Caco-2 (cell line): ENCODE measurements around the gene HEPN1. TPM values are rescaled to one million over a fixed set of nuclear protein-coding genes. Genes with fewer than 3 reads are reported as not detected.

ENCODE experiments used
- BruUV-seq: library from RNA; stranded (reverse); fragments of 400-500 nt; replicated peaks from 2 replicates; lab custom pipeline; 2021; lab: Mats Ljungman, UMichigan
- CTCF ChIA-PET: fragments of 300-600 bp; sonication (Branson Sonifier 250); formaldehyde crosslinking; loops from one replicate; lab custom pipeline; 2022; ENCODE audit warnings: antibody characterized with exemption; lab: Charles Lee
- POLR2A ChIA-PET: fragments of 300-600 bp; sonication (Branson Sonifier 250); formaldehyde crosslinking; loops from one replicate; lab custom pipeline; 2022; ENCODE audit warnings: antibody characterized with exemption; lab: Charles Lee
- DNase-seq, 2 experiments: peaks; one replicate each; pipeline versions ENCODE4 v3.0.0 to v3.0.0-alpha.2; 2020 to 2022
- H3K27me3 ChIP-seq: replicated peaks from 2 replicates; pipeline ENCODE4 v1.6.0; 2011; ENCODE audit warnings: low read length; ENCODE audit not compliant: control insufficient read depth, insufficient read depth
- H3K36me3 ChIP-seq: 2 replicates; pipeline ENCODE4 v1.5.1; 2011; ENCODE audit warnings: low read length; ENCODE audit not compliant: control insufficient read depth, insufficient read depth
- H3K4me1 ChIP-seq: fragments of 250-450 bp; sonication (Bioruptor Pico); 2 replicates; pipeline ENCODE4 v1.5.1; 2020; ENCODE audit warnings: mild to moderate bottlenecking
- H3K4me3 ChIP-seq: 2 replicates; pipeline ENCODE4 v1.5.1; 2011; ENCODE audit warnings: low read depth, mild to moderate bottlenecking, control low read depth, low read length
- H3K9me3 ChIP-seq: fragments of 250-450 bp; sonication (Bioruptor Pico); 2 replicates; pipeline ENCODE4 v1.5.1; 2020; ENCODE audit warnings: mild to moderate bottlenecking, moderate library complexity
- H3K27ac Mint-ChIP-seq: one replicate; pipeline ENCODE4 v1.8.0; 2022; ENCODE audit warnings: mixed read lengths; ENCODE audit not compliant: unreplicated experiment
- H3K27me3 Mint-ChIP-seq: one replicate; pipeline ENCODE4 v1.8.0; 2022; ENCODE audit warnings: mixed read lengths; ENCODE audit not compliant: insufficient read depth, unreplicated experiment
- H3K36me3 Mint-ChIP-seq: one replicate; pipeline ENCODE4 v1.8.0; 2022; ENCODE audit warnings: mild to moderate bottlenecking, mixed read lengths; ENCODE audit not compliant: insufficient read depth, unreplicated experiment
- H3K4me1 Mint-ChIP-seq: one replicate; pipeline ENCODE4 v1.8.0; 2022; ENCODE audit warnings: low read depth, mixed read lengths; ENCODE audit not compliant: unreplicated experiment
- H3K4me3 Mint-ChIP-seq: one replicate; pipeline ENCODE4 v1.8.0; 2022; ENCODE audit warnings: mild to moderate bottlenecking, moderate library complexity, mixed read lengths; ENCODE audit not compliant: unreplicated experiment
- H3K9me3 Mint-ChIP-seq: one replicate; pipeline ENCODE4 v1.8.0; 2022; ENCODE audit warnings: mixed read lengths; ENCODE audit not compliant: unreplicated experiment
- CTCF ChIP-seq, 2 experiments: fragments of 200-600 bp in 1 of 2; IDR thresholded peaks; 1 replicate in 1 of 2; 2 replicates in 1 of 2; pipeline versions ENCODE4 v1.5.1 to v1.8.0; 2011 to 2022; ENCODE audit warnings: antibody characterized with exemption in 1 of 2, control low read depth in 1 of 2, inconsistent platforms in 1 of 2, low read depth in 1 of 2, low read length in 1 of 2, mild to moderate bottlenecking in 1 of 2, moderate library complexity in 1 of 2; ENCODE audit not compliant: insufficient read depth in 1 of 2, severe bottlenecking in 1 of 2, unreplicated experiment in 1 of 2
- intact Hi-C: fragments of 100-400 bp; cut with micrococcal nuclease; formaldehyde crosslinking; loops from one replicate; pipeline ENCODE4 v1.10.0; 2022; ENCODE audit not compliant: unreplicated experiment
- total RNA-seq: library from RNA; stranded (reverse); gene quantifications from 2 replicates; pipeline ENCODE4 v1.2.3, GENCODE V29; 2022

Gene HEPN1
- total RNA-seq, 1 experiment from 2014 or later, result not detected

GRCh38 chr11:124879493-124880289 lies 39.4 kb upstream of the HEPN1 start:
- intact Hi-C loops, result no loop called here
- peaks cover 12% of the 10 kb centered on the region for H3K4me1 Mint-ChIP-seq
- no peak overlapping the region for H3K27ac Mint-ChIP-seq
- ChIA-PET CTCF (no interaction called here), POLR2A (interaction anchor here (0.6 to 0.7 kb wide), 2 partner anchors 43 to 74 kb away, joined by 3 read pairs; partner anchors contain the start of gene CCDC15)
- no peaks in the 10 kb centered on the region for H3K36me3 ChIP-seq
- no peaks in the 10 kb centered on the region for H3K36me3 Mint-ChIP-seq
- no peak for TF ChIP-seq CTCF (IDR thresholded peaks at IDR 0.05; ENCODE audit: insufficient read depth in 1 of 2, low read depth in 1 of 2, low read length in 1 of 2, severe bottlenecking in 1 of 2, unreplicated experiment in 1 of 2)
- H3K4me1 ChIP-seq, result peaks cover 19% of the 10 kb centered on the region
- no peaks in the 10 kb centered on the region for H3K9me3 Mint-ChIP-seq
- H3K27me3 ChIP-seq, result no peaks in the 10 kb centered on the region
- H3K4me3 Mint-ChIP-seq, result no peak overlapping the region
- no peak overlapping the region for H3K4me3 ChIP-seq
- DNase-seq, result peak in 1 of 2 experiments; percentile 38
- no TSS peak for BruUV-seq
- peaks cover 6% of the 10 kb centered on the region for H3K27me3 Mint-ChIP-seq
- no peaks in the 10 kb centered on the region for H3K9me3 ChIP-seq

GRCh38 chr11:124880290-124880611 lies 38.8 kb upstream of the HEPN1 start:
- no peak overlapping the region for H3K4me3 Mint-ChIP-seq
- DNase-seq, result peak in 1 of 2 experiments; percentile 31
- H3K27me3 Mint-ChIP-seq, result peaks cover 3% of the 10 kb centered on the region
- H3K27ac Mint-ChIP-seq, result no peak overlapping the region
- TF ChIP-seq CTCF (IDR thresholded peaks at IDR 0.05; ENCODE audit: insufficient read depth in 1 of 2, low read depth in 1 of 2, low read length in 1 of 2, severe bottlenecking in 1 of 2, unreplicated experiment in 1 of 2), result no peak
- H3K27me3 ChIP-seq, result no peaks in the 10 kb centered on the region
- no peaks in the 10 kb centered on the region for H3K9me3 ChIP-seq
- BruUV-seq, result no TSS peak
- intact Hi-C loops, result no loop called here
- no peak overlapping the region for H3K4me3 ChIP-seq
- peaks cover 19% of the 10 kb centered on the region for H3K4me1 ChIP-seq
- POLR2A ChIA-PET, result interaction anchor here (0.6 to 0.7 kb wide), 2 partner anchors 44 to 74 kb away, joined by 3 read pairs; partner anchors contain the start of gene CCDC15
- H3K4me1 Mint-ChIP-seq, result peaks cover 12% of the 10 kb centered on the region
- no peaks in the 10 kb centered on the region for H3K9me3 Mint-ChIP-seq
- no peaks in the 10 kb centered on the region for H3K36me3 ChIP-seq
- no peaks in the 10 kb centered on the region for H3K36me3 Mint-ChIP-seq
- CTCF ChIA-PET, result no interaction called here

GRCh38 chr11:124880958-124881357 lies 38.1 kb upstream of the HEPN1 start:
- intact Hi-C loops, result no loop called here
- TF ChIP-seq CTCF (IDR thresholded peaks at IDR 0.05; ENCODE audit: insufficient read depth in 1 of 2, low read depth in 1 of 2, low read length in 1 of 2, severe bottlenecking in 1 of 2, unreplicated experiment in 1 of 2), result no peak
- BruUV-seq, result no TSS peak
- CTCF ChIA-PET, result no interaction called here
- Histone ChIP-seq H3K4me1 (peaks cover 16% of the 10 kb centered on the region), H3K27me3 (no peaks in the 10 kb centered on the region), H3K9me3 (no peaks in the 10 kb centered on the region), H3K36me3 (no peaks in the 10 kb centered on the region), H3K4me3 (no peak overlapping the region)
- no peak overlapping the region for H3K4me3 Mint-ChIP-seq
- no peaks in the 10 kb centered on the region for H3K27me3 Mint-ChIP-seq
- H3K4me1 Mint-ChIP-seq, result peaks cover 12% of the 10 kb centered on the region
- H3K27ac Mint-ChIP-seq, result no peak overlapping the region
- POLR2A ChIA-PET, result no interaction called here
- H3K36me3 Mint-ChIP-seq, result no peaks in the 10 kb centered on the region
- peak in 1 of 2 experiments; percentile 21 for DNase-seq
- H3K9me3 Mint-ChIP-seq, result no peaks in the 10 kb centered on the region
